Right ventricle myocardium inferior (tissue), 1 donor: ENCODE results near the gene GPC3. TPM values are rescaled to one million over a fixed set of nuclear protein-coding genes. Genes with fewer than 3 reads are reported as not detected.

Experiments
- ATAC-seq: fragments of 200-7000 bp; cut with Tn5 transposase; one replicate; pipeline ENCODE4 v1.9.1; 2020; ENCODE audit warnings: mild to moderate bottlenecking, moderate library complexity
- DNase-seq: peaks from one replicate; pipeline ENCODE4 v3.0.0; 2021; ENCODE audit errors: missing footprints
- intact Hi-C: fragments of 100-400 bp; cut with DNase I; formaldehyde crosslinking; loops from one replicate; pipeline ENCODE4 v1.11.0; 2022
- total RNA-seq: library from RNA; stranded (reverse); fragmentation: NEBNext Ultra II Directional; extraction: Animal tissue kit (Norgen Biotek cat#: 25700); gene quantifications from one replicate; pipeline ENCODE4 v1.2.1, GENCODE V29; 2021
- donor health status: DM: no; HTN: yes; CAD: no; lungs with severe emphysema.

GPC3 gene
- total RNA-seq, 1 donor from 2014 or later, result 8.5 TPM

GRCh38 chrX:133869270-133869669, 116.1 kb downstream of the GPC3 start:
- intact Hi-C loops, result no loop called here
- DNase-seq (no peak), ATAC-seq (no peak)

- intact Hi-C loops, result no loop called here
- ATAC-seq (no peak), DNase-seq (no peak)
Observed at GRCh38 chrX:133868682-133869081, 116.7 kb downstream of the GPC3 start.

GRCh38 chrX:133868250-133868649, 117.1 kb downstream of the GPC3 start:
- DNase-seq (no peak), ATAC-seq (no peak)
- intact Hi-C loops, result no loop called here

DNA sequence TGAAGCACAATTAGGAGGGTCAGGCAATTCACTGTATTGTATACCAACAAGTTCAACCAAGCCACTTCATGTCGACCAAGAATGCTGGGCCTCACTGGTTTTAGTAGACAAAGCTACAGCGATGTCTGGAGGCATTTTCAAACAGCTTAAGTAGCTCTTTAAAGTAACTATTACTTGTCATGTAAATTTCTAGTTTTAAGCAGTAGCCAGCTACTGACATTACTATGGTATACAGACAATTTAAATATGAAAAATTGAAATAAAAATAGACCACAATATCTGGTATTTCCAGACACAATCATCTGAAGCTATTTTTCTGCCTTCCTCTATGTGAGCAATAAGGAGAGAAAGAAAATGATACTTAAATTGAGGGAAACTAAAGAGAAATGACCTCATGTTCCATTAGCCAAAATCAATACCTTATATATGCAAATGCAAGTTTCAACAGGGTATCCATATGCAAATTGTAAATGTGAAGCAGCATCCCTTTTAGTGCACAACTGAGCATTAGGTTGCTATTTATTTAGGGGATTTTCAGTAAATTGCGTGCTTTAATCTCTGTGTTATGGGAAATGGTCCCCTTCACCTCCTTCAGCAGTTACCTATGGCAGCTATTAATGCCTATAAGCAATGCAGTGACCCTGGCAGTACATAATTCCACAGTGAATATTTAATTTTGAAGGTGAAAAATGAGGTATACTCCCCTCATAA, 119.5 kb downstream of the GPC3 start:
- ATAC-seq (no peak), DNase-seq (no peak)
- intact Hi-C loops, result no loop called here

GRCh38 chrX:133864236-133864635, 121.2 kb downstream of the GPC3 start:
- ATAC-seq, result no peak
- DNase-seq, result no peak
- intact Hi-C loops, result no loop called here

DNA sequence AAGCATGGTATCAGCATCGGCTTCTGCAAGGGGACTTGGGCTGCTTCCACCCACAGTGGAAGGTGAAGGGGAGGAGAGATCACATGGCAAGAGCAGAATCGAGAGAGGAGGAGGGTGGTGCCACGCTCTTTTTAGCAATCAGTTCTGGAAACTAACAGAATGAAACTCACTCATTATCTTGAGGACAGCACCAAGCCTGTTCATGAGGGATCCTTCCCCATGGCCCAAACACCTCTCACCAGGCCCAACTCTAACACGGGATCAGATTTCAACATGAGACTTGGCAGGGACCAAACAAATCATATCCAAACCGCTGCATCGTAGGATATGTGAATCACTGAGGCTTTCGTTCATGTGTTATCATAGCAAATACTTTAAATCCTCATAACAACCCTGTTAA, 125.5 kb downstream of the GPC3 start:
- peak; percentile 72 for ATAC-seq
- intact Hi-C loops, result no loop called here
- DNase-seq, result no peak

- ATAC-seq (no peak), DNase-seq (no peak)
- intact Hi-C loops, result no loop called here
Observed at GRCh38 chrX:133859336-133859735, 126.1 kb downstream of the GPC3 start.

DNA sequence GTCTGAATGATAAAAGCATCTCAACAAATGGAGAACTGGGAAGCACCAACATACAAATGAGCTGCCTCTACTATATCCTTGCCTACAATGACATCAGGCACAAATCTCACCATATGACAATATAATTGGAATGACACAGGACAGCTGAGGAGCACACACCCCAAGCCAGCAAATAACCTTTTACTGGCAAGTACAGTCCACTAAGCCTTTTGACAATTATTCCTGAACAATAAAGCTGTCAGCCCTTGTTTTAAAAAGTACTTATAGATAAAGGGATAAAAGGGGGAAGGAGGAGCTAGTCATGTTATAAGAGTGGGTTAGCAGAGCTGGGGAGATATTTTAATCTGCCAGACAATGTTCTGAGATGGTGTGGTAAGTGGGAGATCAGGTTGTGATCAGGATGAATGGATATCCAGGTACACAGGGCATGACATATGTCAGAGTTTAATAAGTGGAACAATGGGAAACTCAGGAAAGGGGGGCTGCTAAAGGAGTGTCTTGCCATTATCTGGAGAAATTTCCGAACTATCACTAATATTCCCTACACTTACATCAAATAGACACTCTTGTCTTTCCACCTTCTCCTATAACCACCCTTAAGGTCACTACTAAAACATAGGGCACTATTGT, 127.6 kb downstream of the GPC3 start:
- DNase-seq (no peak), ATAC-seq (no peak)
- intact Hi-C loops, result no loop called here

- ATAC-seq (no peak), DNase-seq (no peak)
- intact Hi-C loops, result no loop called here
Observed at GRCh38 chrX:133856819-133857218, 128.6 kb downstream of the GPC3 start.

DNA sequence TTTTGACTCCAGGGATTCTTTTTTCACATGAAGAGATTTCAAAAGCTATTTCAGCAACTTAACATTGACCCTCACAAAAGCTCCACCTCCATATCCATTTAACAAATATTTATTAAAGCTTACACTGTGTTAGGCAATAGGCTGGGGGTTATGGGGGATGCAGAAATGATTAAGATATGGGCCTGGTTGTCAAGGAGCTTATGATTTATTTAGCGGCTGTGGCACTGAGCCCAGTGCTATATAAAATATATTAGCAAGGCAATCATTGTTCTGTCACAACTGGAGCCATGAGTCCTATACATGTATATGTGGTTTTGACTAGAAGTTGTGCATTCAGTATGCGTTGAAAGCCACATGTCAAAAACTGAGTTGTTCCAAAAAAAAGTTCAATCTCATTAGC, 131.1 kb downstream of the GPC3 start:
- intact Hi-C loops, result no loop called here
- ATAC-seq (no peak), DNase-seq (no peak)

DNA sequence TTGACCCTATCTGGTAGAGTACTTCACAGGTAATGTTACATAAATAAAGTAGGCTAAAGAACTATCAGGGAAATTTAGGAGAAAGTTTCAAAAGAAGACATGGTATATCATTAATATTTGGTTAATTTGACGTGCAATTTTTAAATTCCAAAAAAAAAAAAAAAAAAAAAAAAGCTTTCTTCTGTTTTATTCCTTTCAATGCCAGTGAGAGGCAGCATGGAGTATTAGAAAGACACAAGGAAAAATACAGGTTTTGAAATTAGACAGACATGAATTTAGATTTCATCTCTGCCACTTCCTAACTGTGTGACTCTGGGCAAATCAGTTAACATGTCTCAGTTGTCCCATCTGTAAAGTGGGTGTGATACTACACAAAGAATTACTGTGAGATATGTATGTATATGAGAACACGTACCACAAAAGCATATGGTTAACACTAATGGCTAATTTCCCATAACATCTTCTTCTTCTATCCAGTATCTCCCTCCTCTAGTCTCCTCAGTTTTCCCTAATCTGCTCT, 132.5 kb downstream of the GPC3 start:
- DNase-seq (no peak), ATAC-seq (no peak)
- intact Hi-C loops, result no loop called here

DNA sequence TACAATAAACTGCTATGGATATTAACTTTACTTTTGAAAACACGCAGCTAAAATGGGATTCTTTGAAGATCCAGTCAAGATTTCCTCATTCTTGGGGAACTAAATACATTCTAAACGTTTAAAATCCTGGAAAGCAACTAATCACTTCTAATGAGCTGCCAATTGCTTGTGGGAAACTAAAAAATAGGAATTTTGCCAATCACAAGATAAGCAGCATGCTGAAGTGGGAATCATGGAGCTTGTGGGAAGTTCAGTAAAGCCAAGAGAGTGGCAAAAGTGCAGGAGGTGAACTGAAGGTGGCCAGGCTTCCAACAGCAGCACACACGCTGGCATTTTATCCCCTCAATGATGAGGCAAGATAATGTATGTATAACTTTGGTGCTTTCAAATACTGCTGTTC, 133.0 kb downstream of the GPC3 start:
- intact Hi-C loops, result no loop called here
- ATAC-seq (no peak), DNase-seq (no peak)

DNA sequence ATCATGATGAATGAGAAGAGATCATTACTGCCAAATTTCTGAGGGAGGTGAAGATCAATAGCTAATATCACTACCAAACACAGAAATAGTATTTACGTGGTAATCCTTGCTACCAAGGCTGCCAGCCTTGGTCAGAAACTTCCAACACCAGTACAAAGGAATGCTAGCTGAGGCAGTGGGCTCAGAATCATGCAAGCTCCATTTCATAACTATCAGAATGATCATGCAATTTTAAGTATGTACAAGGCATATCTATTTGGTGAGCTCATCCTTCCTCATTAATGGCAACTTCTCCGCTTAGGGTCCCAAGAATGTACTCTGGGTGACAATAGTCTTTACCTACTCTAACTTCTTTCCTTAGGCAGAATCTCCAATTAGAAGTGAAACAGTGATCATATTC, 135.0 kb downstream of the GPC3 start:
- no peak for ATAC-seq
- DNase-seq, result no peak
- intact Hi-C loops, result no loop called here

DNA sequence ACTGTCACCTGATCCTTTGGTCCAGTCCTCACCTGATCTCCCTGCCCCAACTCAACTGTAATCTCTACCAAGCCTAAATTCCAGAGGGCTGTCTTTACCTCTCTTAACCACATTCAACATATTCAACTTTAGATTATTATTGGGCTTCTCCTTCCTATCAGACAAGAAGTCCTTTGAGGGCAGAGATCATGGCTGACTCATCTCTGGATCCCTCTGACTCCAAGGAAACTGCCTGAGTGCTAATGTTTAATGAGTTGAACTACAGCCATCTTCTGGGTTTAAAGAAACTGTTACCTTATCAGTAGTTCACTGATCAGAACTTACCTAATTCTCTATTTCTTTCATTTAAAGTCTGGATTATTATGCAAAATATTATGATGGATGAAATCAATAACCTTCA, 135.7 kb downstream of the GPC3 start:
- no peak for ATAC-seq
- no peak for DNase-seq
- intact Hi-C loops, result no loop called here

DNA sequence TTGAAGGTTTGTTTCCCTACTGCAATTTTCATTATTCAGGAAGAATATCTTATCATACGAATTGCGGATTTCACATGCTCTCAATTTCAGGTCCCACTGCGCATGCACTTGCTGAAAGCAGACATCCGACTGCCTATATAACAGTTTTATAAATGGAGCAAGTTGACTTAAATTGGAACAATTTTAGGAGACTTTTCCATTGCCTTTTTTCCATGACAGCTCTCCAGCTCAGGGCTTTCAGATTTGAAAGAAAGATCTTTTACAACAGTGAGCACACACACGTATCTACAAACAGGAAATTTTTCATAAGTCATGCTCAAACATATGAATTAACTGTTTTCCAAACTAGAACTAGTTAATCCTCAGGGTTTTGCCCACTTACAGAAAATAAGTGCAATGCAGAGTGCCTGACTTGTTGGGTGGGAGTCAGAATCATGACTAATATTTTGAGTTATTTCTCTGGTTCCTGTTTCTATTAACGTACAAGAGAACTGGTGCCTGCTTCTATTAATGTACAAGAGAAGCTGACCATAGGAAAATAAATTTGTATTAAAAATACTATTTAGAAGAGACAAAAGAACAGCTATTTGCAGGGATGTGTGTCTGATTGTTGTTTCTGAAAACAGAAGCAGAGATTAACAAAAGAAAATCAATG, 137.9 kb downstream of the GPC3 start:
- ATAC-seq, result no peak
- intact Hi-C loops, result no loop called here
- DNase-seq, result no peak

DNA sequence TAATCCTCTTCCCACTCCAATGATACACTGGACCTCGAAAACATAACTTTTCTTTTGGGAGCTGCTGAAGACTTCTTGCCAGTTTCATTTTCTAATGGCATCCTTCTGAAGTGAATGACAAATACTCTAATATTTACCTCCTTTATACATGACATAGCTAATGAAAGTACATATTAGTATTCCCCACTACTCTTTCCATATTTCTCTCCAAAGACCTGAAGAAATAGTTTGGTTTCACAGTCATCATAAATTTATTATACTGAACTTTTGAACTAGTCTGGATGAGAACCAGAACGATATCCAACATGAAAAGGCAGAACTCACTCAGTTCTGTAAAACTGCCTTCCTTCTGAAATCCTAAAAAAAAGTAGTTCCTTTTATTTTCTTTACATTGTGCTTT, 139.1 kb downstream of the GPC3 start:
- ATAC-seq (no peak), DNase-seq (no peak)
- intact Hi-C loops, result no loop called here

DNA sequence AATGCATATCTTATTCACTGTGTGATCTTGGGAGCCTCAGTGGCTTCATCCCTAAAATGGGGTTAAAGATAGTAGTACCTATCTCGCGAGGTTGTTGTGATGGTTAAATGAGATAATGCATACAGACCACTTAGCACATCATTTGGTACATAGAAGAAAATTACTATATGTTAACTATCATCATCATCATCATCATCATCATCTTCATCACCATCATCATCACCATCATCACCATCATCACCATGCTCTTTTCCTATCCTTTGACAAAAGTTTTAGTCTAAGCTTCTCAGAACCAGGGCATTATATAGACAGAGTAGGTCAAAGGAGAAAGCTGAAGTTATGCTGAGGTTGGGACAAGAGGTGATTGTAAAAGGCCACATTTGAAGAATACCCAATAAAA, 145.0 kb downstream of the GPC3 start:
- no peak for ATAC-seq
- DNase-seq, result no peak
- intact Hi-C loops, result no loop called here

GRCh38 chrX:133838761-133839676, 146.4 kb downstream of the GPC3 start:
- intact Hi-C loops, result no loop called here
- DNase-seq (no peak), ATAC-seq (no peak)

GRCh38 chrX:133837091-133837490, 148.3 kb downstream of the GPC3 start:
- intact Hi-C loops, result no loop called here
- DNase-seq, result no peak
- ATAC-seq, result no peak
